Aorta (tissue), 5 donors: ENCODE results near the gene MACROH2A1. TPM values are rescaled to one million over a fixed set of nuclear protein-coding genes. Genes with fewer than 3 reads are reported as not detected.
A peak's percentile ranks its signal among the peaks of the same experiment; 100 is the strongest.

ENCODE experiments used
- ATAC-seq: fragments of 200-7000 bp; cut with Tn5 transposase; one replicate; pipeline ENCODE4 v1.9.1; 2022; ENCODE audit warnings: moderate library complexity; ENCODE audit not compliant: low FRiP score
- DNase-seq, 2 donors: peaks; one replicate each; pipeline ENCODE4 v3.0.0-alpha.2; 2020
- H3K27ac ChIP-seq, 2 donors: one replicate each; pipeline ENCODE4 v1.5.1; 2013; ENCODE audit warnings: low read length in 2 of 2, mild to moderate bottlenecking in 2 of 2, moderate library complexity in 2 of 2, control low read depth in 1 of 2, inconsistent platforms in 1 of 2, low read depth in 1 of 2
- H3K27me3 ChIP-seq, 2 donors: one replicate each; pipeline ENCODE4 v1.6.1; 2013; ENCODE audit warnings: control low read depth in 1 of 2, low read length in 1 of 2, mild to moderate bottlenecking in 1 of 2, moderate library complexity in 1 of 2; ENCODE audit not compliant: insufficient read depth in 2 of 2, control insufficient read depth in 1 of 2
- H3K36me3 ChIP-seq, 2 donors: one replicate each; pipeline ENCODE4 v1.6.1; 2013; ENCODE audit warnings: control low read depth in 1 of 2, low read length in 1 of 2, mild to moderate bottlenecking in 1 of 2; ENCODE audit not compliant: insufficient read depth in 2 of 2, control insufficient read depth in 1 of 2
- H3K4me1 ChIP-seq, 2 donors: one replicate each; pipeline ENCODE4 v1.6.1; 2013; ENCODE audit warnings: low read length in 2 of 2, control low read depth in 1 of 2, mild to moderate bottlenecking in 1 of 2, moderate library complexity in 1 of 2; ENCODE audit not compliant: insufficient read depth in 2 of 2, control insufficient read depth in 1 of 2
- H3K4me3 ChIP-seq, 2 donors: one replicate each; pipeline ENCODE4 v1.5.1; 2013; ENCODE audit warnings: low read length in 2 of 2, control low read depth in 1 of 2, mild to moderate bottlenecking in 1 of 2
- H3K9me3 ChIP-seq: one replicate; pipeline ENCODE4 v1.6.1; 2013; ENCODE audit warnings: mild to moderate bottlenecking, low read length; ENCODE audit not compliant: control insufficient read depth
- WGBS, 2 donors: extraction: QIAGEN DNeasy Blood & Tissue Kit; methylation state at CpG; one replicate each; pipeline ENCODE4 v1.1.7; 2013; 5-methylcytosine and 5-hydroxymethylcytosine counted together
- intact Hi-C, 2 donors: fragments of 100-400 bp; cut with DNase I; formaldehyde crosslinking; loops; one replicate each; pipeline versions ENCODE4 v1.14.2 to v1.15.0; 2022
- polyA plus RNA-seq, 2 donors: library from polyadenylated mRNA; stranded (reverse); fragments of 200-250 nt; gene quantifications; one replicate each; pipeline ENCODE4 v1.2.3, GENCODE V29; 2013
- total RNA-seq, 2 donors: library from RNA; stranded (reverse); fragmentation: NEBNext Ultra II Directional; extraction: Animal tissue kit (Norgen Biotek cat#: 25700); gene quantifications; one replicate each; pipeline ENCODE4 v1.2.1, GENCODE V29; 2021
- donor health status: healthy with polysubstance abuse.
- donor health status: Bipolar disorder and iron deficiency.
- donor health status: DM: no; HTN: no; CAD: no.
- donor health status: DM: no; HTN: no; CAD: no.
- donor health status: DM: yes; HTN: yes; CAD: no.

Gene MACROH2A1
- total and polyA plus RNA-seq, 4 donors = 79.6 to 113 (median 106) TPM

DNA sequence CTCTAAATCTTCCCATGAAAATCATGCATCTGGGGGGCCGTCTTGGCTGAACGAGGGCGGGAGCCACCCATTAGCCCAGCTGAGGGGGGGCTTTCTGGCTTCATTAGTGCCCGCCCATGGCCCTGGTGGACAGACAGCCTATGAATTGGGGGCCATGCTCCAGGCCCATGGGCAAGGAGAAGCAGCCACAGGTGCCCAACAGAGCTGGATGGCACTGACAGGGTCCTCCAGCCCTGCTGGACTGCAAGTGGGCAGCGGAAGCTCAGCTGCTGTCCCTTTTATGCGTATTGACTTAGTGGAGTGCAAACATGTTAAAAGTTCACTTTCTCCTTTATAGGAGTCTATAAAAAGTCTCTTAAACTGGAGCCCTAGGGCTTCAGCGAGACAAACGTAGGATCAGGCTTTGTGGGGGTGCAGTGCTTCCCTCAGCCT is 75.3 kb downstream of the MACROH2A1 start:
- no peaks in the 10 kb centered on the region for H3K27me3 ChIP-seq
- WGBS, 2 donors = 93 to 95% methylated on average over 8 of the region's 8 CpGs
- H3K36me3 ChIP-seq = no peaks in the 10 kb centered on the region
- no peak for ATAC-seq
- no peaks in the 10 kb centered on the region for H3K9me3 ChIP-seq
- intact Hi-C loops = no loop called here
- no peak overlapping the region for H3K4me3 ChIP-seq
- H3K27ac ChIP-seq = no peak overlapping the region
- no peaks in the 10 kb centered on the region for H3K4me1 ChIP-seq
- DNase-seq = peak in 1 of 2 donors; percentile 41

DNA sequence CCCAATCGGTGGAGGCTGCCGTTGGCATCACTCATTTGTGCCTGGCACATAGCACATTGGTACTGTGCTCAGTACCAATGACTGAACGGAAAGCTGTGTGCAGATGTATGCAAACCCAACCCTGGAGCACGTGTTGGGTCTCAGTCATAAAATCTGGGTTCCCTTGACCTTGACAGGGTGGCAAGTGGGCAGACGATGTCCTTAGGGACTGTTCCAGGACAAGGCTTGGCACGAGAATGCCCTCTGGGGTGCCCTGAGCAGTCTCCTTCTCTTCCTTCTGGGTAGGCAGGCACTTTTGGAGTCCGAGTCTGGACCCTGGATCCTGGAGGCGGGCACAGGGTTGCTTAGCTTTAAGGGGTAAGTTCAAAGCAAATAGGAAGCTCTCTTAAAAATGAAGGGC is 75.8 kb downstream of the MACROH2A1 start:
- Histone ChIP-seq H3K4me1 (no peaks in the 10 kb centered on the region), H3K36me3 (no peaks in the 10 kb centered on the region), H3K4me3 (no peak overlapping the region), H3K27ac (no peak overlapping the region), H3K9me3 (no peaks in the 10 kb centered on the region), H3K27me3 (no peaks in the 10 kb centered on the region)
- 91 to 93% methylated on average over 8 of the region's 8 CpGs for WGBS, 2 donors
- ATAC-seq (no peak), DNase-seq (peak in 1 of 2 donors; percentile 37)
- intact Hi-C loops = no loop called here

- Histone ChIP-seq H3K4me3 (no peak overlapping the region), H3K36me3 (no peaks in the 10 kb centered on the region), H3K9me3 (no peaks in the 10 kb centered on the region), H3K27me3 (no peaks in the 10 kb centered on the region), H3K27ac (no peak overlapping the region), H3K4me1 (no peaks in the 10 kb centered on the region)
- intact Hi-C loops = no loop called here
- DNase-seq (no peak), ATAC-seq (no peak)
- WGBS, 2 donors = 95% methylated on average over 7 of the region's 7 CpGs
Measured at GRCh38 chr5:135322744-135323143, 76.3 kb downstream of the MACROH2A1 start.

DNA sequence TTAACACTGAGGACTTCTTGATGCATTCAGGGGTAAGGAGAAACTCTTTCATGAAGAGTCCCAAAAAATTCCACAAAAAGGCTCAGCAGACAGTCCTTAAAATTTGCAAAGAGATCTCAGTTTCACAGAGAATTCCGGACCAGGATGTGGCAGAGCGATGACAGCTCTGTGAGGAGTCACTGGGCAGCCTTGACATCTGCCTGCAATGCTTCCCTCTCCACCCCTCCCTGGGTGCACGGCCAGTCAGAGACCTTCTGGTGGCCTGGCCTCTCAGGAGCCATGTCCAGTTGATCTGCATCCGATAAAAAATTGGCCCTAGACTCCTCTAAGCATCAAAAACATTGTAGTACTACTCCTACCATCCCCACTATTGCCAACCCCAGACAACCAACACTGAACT is 76.8 kb downstream of the MACROH2A1 start:
- no peak overlapping the region for H3K27ac ChIP-seq
- no peaks in the 10 kb centered on the region for H3K4me1 ChIP-seq
- intact Hi-C loops = no loop called here
- DNase-seq (peak in 1 of 2 donors; percentile 24), ATAC-seq (no peak)
- H3K9me3 ChIP-seq = no peaks in the 10 kb centered on the region
- H3K36me3 ChIP-seq = no peaks in the 10 kb centered on the region
- WGBS, 2 donors = 86 to 90% methylated on average over 4 of the region's 4 CpGs
- H3K4me3 ChIP-seq = no peak overlapping the region
- no peaks in the 10 kb centered on the region for H3K27me3 ChIP-seq

GRCh38 chr5:135320718-135321484 is 78.1 kb downstream of the MACROH2A1 start:
- no peak overlapping the region for H3K27ac ChIP-seq
- H3K4me1 ChIP-seq = no peaks in the 10 kb centered on the region
- intact Hi-C loops = no loop called here
- H3K27me3 ChIP-seq = no peaks in the 10 kb centered on the region
- DNase-seq (peak in 1 of 2 donors; percentile 50), ATAC-seq (no peak)
- 89 to 90% methylated on average over 15 of the region's 15 CpGs for WGBS, 2 donors
- no peak overlapping the region for H3K4me3 ChIP-seq
- H3K36me3 ChIP-seq = no peaks in the 10 kb centered on the region
- no peaks in the 10 kb centered on the region for H3K9me3 ChIP-seq

DNA sequence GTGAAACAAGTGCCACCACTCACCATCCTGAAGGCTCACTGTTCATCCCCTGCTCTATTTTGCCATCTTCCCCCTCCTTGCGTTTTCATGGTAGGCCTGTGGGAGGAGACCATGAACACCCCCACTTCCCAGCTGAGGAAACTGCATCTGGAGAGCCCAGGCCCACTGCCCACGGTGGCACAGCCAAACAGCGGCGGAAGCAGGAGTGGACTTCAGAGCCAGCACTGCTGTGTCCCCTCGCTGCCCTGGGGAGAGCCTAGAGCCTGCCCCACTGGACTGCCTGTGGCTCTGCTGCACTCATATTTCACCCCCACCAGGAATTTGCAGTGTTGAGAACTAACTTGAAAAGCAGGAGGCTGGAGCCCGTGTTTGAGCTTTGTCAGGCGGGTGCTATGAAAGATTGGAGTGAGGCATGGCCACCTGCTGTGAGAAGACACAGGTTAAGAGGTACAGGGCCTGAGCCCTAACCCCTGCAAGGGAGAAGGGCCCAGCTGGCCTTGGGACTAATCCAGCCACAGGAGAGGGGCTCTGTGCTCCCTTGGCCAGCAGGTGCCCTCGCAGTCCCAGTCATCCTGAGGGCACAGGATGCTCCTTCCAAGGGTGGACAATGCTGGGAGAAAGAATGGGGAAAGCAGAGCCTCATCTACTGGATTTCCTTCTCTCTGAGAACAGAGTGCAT is 79.0 kb downstream of the MACROH2A1 start:
- peak in 1 of 2 donors; percentile 31 for DNase-seq
- intact Hi-C loops = no loop called here
- H3K4me1 ChIP-seq = no peaks in the 10 kb centered on the region
- H3K27me3 ChIP-seq = no peaks in the 10 kb centered on the region
- H3K27ac ChIP-seq = no peak overlapping the region
- no peak for ATAC-seq
- no peaks in the 10 kb centered on the region for H3K9me3 ChIP-seq
- 85 to 87% methylated on average over 8 of the region's 8 CpGs for WGBS, 2 donors
- H3K36me3 ChIP-seq = no peaks in the 10 kb centered on the region
- no peak overlapping the region for H3K4me3 ChIP-seq

DNA sequence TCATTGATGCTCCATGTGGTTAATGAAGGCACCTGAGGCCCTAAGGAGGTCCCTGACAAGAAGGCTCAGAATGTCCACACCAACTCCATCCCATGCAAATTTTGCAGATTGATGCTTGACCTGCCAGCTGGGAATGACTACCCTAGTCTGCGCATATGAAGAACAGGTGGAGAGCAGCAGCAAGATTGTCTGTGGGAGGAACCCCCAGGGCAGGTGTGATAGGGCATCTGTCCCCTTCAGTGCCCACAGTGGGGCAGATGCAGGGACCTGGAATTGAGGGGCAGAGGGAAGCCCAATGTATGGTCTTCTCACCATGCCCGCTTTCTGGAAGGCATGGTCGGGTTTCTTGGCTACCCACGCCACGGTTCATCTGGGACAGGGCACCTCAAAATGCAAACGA is 79.6 kb downstream of the MACROH2A1 start:
- H3K9me3 ChIP-seq = no peaks in the 10 kb centered on the region
- peak in 1 of 2 donors; percentile 25 for DNase-seq
- H3K36me3 ChIP-seq = no peaks in the 10 kb centered on the region
- intact Hi-C loops = no loop called here
- H3K27ac ChIP-seq = no peak overlapping the region
- H3K4me3 ChIP-seq = no peak overlapping the region
- no peak for ATAC-seq
- no peaks in the 10 kb centered on the region for H3K4me1 ChIP-seq
- 97 to 98% methylated on average over 6 of the region's 6 CpGs for WGBS, 2 donors
- H3K27me3 ChIP-seq = no peaks in the 10 kb centered on the region

DNA sequence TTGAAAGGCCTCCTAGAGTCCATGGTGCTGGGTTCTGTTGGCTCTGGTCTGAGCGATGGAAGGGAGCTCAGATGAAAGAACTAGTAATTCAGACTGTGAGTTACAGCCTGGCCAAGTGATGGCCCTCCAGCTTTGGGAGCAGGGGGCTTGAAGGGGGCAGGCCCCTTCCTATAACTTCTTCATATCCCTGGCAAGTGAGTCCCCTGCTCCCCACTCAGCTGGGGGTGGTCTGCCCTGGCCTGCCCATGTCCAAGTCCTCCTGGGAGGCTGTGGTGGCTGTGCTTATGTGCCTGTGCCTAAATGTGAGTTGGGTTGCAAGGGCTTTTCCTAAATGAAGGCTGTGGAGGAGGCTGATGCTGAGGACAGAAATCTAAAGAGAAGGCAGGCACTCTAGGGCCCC is 80.1 kb downstream of the MACROH2A1 start:
- intact Hi-C loops = no loop called here
- Histone ChIP-seq H3K9me3 (no peaks in the 10 kb centered on the region), H3K27me3 (no peaks in the 10 kb centered on the region), H3K27ac (no peak overlapping the region), H3K36me3 (no peaks in the 10 kb centered on the region), H3K4me1 (no peaks in the 10 kb centered on the region), H3K4me3 (no peak overlapping the region)
- no peak for ATAC-seq
- peak in 1 of 2 donors; percentile 49 for DNase-seq
- WGBS, 2 donors = 98 to 100% methylated on average over 1 of the region's 1 CpG

- 92 to 95% methylated on average over 4 of the region's 4 CpGs for WGBS, 2 donors
- Histone ChIP-seq H3K4me3 (no peak overlapping the region), H3K9me3 (no peaks in the 10 kb centered on the region), H3K36me3 (no peaks in the 10 kb centered on the region), H3K27ac (no peak overlapping the region), H3K4me1 (no peaks in the 10 kb centered on the region), H3K27me3 (no peaks in the 10 kb centered on the region)
- intact Hi-C loops = no loop called here
- ATAC-seq (no peak), DNase-seq (peak in 1 of 2 donors; percentile 51)
Measured at GRCh38 chr5:135318037-135318436, 81.0 kb downstream of the MACROH2A1 start.
